Loucy (cell line): Measurements from ENCODE around the gene MOB3B.

Experiments used
- H2AFZ ChIP-seq: fragments of 200-600 bp; sonication (generic); 2 replicates; pipeline ENCODE4 v1.6.0; 2016; ENCODE audit warnings: antibody characterized with exemption, mild to moderate bottlenecking, low read length, moderate library complexity
- H3F3A ChIP-seq: fragments of 200-600 bp; 2 replicates; pipeline ENCODE4 v1.6.0; 2016; ENCODE audit warnings: antibody characterized with exemption, low read depth, mild to moderate bottlenecking
- H3K27me3 ChIP-seq: fragments of 200-600 bp; sonication (generic); 2 replicates; pipeline ENCODE4 v1.6.1; 2014; ENCODE audit warnings: low read length, mild to moderate bottlenecking; ENCODE audit not compliant: insufficient read depth, poor library complexity, severe bottlenecking
- H3K36me3 ChIP-seq: fragments of 200-600 bp; sonication (generic); 2 replicates; pipeline ENCODE4 v1.6.1; 2016; ENCODE audit warnings: low read length; ENCODE audit not compliant: insufficient read depth
- H3K4me1 ChIP-seq: fragments of 200-600 bp; sonication (generic); 2 replicates; pipeline ENCODE4 v1.5.1; 2014; ENCODE audit warnings: low read length, mild to moderate bottlenecking; ENCODE audit not compliant: insufficient read depth, poor library complexity, severe bottlenecking
- H3K4me2 ChIP-seq: fragments of 200-600 bp; sonication (generic); 2 replicates; pipeline ENCODE4 v1.6.0; 2014; ENCODE audit warnings: antibody characterized with exemption, low read length, low read depth, mild to moderate bottlenecking; ENCODE audit not compliant: poor library complexity, severe bottlenecking
- H3K4me3 ChIP-seq: fragments of 200-600 bp; sonication (generic); 2 replicates; pipeline ENCODE4 v1.5.1; 2014; ENCODE audit warnings: low read length, mild to moderate bottlenecking, mixed read lengths; ENCODE audit not compliant: poor library complexity, severe bottlenecking
- H3K79me2 ChIP-seq: fragments of 200-600 bp; sonication (generic); 2 replicates; pipeline ENCODE4 v1.6.1; 2014; ENCODE audit warnings: low read length; ENCODE audit not compliant: insufficient read depth
- H3K9ac ChIP-seq: fragments of 200-600 bp; sonication (generic); 2 replicates; pipeline ENCODE4 v1.6.0; 2014; ENCODE audit warnings: mild to moderate bottlenecking, low read depth, low read length, moderate library complexity; ENCODE audit not compliant: poor library complexity, severe bottlenecking
- H3K9me2 ChIP-seq: fragments of 200-600 bp; sonication (generic); replicated peaks from 2 replicates; pipeline ENCODE4 v1.6.1; 2016; ENCODE audit warnings: low read depth, low read length, mixed read lengths
- H3K9me3 ChIP-seq: fragments of 200-600 bp; sonication (generic); 2 replicates; pipeline ENCODE4 v1.6.1; 2014; ENCODE audit warnings: mild to moderate bottlenecking, antibody characterized with exemption, low read length, low read depth; ENCODE audit not compliant: insufficient read depth
- H4K20me1 ChIP-seq: fragments of 200-600 bp; sonication (generic); 2 replicates; pipeline ENCODE4 v1.6.0; 2014; ENCODE audit warnings: antibody characterized with exemption, low read length, mild to moderate bottlenecking; ENCODE audit not compliant: insufficient read depth, poor library complexity, severe bottlenecking
- EZH2phosphoT487 ChIP-seq: fragments of 200-600 bp; IDR thresholded peaks from 2 replicates; pipeline ENCODE4 v1.6.1; 2018; ENCODE audit warnings: antibody characterized with exemption, mild to moderate bottlenecking, moderate library complexity, borderline replicate concordance
- TF ChIP-seq, protein P1 (sequence below): fragments of 200-600 bp; sonication (generic); conservative IDR thresholded peaks from 2 replicates; pipeline ENCODE4 v1.5.1; 2014; ENCODE audit warnings: mild to moderate bottlenecking, antibody characterized with exemption, low read length

The MOB3B gene

DNA sequence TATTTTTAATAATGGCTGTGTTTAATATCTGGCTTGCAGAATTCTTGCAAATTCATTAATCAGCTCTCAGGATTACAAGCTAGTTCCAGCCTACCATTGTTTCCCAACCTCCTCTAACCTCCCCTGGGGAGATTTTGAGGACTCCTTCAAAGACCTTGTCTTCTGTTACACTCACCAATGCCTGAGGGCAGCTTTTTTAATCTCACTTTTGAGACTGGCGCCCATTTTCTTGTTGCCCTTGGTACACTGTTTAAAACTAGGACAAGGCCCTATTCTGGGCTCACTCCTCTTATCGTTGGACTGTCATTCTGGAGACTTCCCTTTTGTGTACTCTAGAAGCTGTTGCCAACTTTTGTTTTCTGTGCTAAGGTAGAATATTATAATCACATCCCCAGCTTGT lies 219.0 kb downstream of the MOB3B start:
- Histone ChIP-seq H3F3A (no peaks in the 10 kb centered on the region), H3K36me3 (no peaks in the 10 kb centered on the region), H3K9ac (no peak overlapping the region), H3K4me1 (no peaks in the 10 kb centered on the region), H3K9me2 (no peaks in the 10 kb centered on the region), H3K27me3 (no peaks in the 10 kb centered on the region), H3K4me3 (no peak overlapping the region), H4K20me1 (no peaks in the 10 kb centered on the region), H3K79me2 (no peaks in the 10 kb centered on the region), H3K9me3 (no peaks in the 10 kb centered on the region), H3K4me2 (no peak overlapping the region), H2AFZ (no peak overlapping the region)
- TF ChIP-seq, protein P1, sequence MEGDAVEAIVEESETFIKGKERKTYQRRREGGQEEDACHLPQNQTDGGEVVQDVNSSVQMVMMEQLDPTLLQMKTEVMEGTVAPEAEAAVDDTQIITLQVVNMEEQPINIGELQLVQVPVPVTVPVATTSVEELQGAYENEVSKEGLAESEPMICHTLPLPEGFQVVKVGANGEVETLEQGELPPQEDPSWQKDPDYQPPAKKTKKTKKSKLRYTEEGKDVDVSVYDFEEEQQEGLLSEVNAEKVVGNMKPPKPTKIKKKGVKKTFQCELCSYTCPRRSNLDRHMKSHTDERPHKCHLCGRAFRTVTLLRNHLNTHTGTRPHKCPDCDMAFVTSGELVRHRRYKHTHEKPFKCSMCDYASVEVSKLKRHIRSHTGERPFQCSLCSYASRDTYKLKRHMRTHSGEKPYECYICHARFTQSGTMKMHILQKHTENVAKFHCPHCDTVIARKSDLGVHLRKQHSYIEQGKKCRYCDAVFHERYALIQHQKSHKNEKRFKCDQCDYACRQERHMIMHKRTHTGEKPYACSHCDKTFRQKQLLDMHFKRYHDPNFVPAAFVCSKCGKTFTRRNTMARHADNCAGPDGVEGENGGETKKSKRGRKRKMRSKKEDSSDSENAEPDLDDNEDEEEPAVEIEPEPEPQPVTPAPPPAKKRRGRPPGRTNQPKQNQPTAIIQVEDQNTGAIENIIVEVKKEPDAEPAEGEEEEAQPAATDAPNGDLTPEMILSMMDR, result no peak
- TF ChIP-seq EZH2phosphoT487, result no peak

DNA sequence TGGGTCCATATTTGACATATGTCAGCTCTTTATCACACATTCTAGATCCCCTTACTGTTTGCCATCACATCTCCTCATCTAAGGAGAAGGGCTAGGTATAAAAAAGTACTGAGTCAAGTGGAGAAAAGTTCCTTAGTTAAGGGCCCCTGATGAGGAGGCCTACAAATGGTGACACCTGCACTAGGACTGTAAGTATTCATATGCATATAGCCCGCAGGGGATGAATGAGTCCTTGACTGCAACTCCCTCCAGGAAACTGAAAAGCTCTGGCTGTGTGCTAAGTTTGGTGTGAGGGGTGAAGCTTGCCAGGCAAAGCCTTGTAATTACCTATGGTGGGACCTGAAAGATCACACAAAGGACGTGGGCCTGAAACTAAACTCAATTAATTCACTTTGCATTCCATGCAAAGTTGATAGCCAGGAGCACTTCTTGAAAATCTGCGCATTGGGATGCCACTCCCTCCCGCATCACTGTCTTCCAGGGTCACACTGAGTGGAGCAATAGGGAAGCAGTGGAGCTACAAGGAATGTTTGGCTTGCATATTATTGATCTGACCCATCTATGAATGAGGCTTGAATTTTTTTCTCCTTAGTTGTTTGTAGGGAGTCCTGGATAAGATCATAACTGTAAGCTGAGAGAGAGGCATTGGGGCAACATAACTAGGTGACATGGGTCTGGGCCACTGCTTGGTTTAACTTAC lies 220.8 kb downstream of the MOB3B start:
- Histone ChIP-seq H3K27me3 (no peaks in the 10 kb centered on the region), H3K9me3 (no peaks in the 10 kb centered on the region), H3K9me2 (no peaks in the 10 kb centered on the region), H3K4me1 (no peaks in the 10 kb centered on the region), H3K79me2 (no peaks in the 10 kb centered on the region), H4K20me1 (no peaks in the 10 kb centered on the region), H3F3A (no peaks in the 10 kb centered on the region), H2AFZ (no peak overlapping the region), H3K9ac (no peak overlapping the region), H3K36me3 (no peaks in the 10 kb centered on the region), H3K4me2 (no peak overlapping the region), H3K4me3 (no peak overlapping the region)
- TF ChIP-seq, protein P1, result no peak
- no peak for TF ChIP-seq EZH2phosphoT487

DNA sequence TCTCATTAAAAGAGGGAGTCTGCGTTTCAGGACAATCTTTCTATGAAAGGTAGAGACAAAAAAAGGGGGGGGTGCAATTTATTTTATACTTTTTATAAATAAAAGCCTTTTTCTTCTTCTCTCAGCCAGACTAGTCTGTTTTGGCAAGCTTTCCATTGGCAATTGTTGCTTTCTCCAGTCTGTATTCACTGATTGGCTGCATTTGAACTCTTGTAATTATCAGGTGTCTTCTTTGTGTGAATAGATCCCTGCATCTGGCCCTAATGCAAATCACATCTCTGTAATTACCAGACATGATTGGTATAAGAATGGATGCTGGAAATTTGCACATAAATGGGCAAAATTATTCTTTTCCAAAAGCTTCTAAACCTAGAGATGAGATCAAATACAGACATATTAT lies 225.1 kb downstream of the MOB3B start:
- H3K9ac ChIP-seq, result no peak overlapping the region
- no peaks in the 10 kb centered on the region for H3K9me2 ChIP-seq
- no peak overlapping the region for H3K4me3 ChIP-seq
- no peak overlapping the region for H3K4me2 ChIP-seq
- H3K4me1 ChIP-seq, result no peaks in the 10 kb centered on the region
- H3F3A ChIP-seq, result no peaks in the 10 kb centered on the region
- H3K79me2 ChIP-seq, result no peaks in the 10 kb centered on the region
- H3K9me3 ChIP-seq, result no peaks in the 10 kb centered on the region
- H4K20me1 ChIP-seq, result no peaks in the 10 kb centered on the region
- no peak for TF ChIP-seq EZH2phosphoT487
- TF ChIP-seq, protein P1, result no peak
- no peaks in the 10 kb centered on the region for H3K36me3 ChIP-seq
- H2AFZ ChIP-seq, result no peak overlapping the region
- no peaks in the 10 kb centered on the region for H3K27me3 ChIP-seq
